Esophagus muscularis mucosa (tissue), 4 donors: ENCODE data around the gene BMAL1. TPM values are rescaled to one million over a fixed set of nuclear protein-coding genes. Genes with fewer than 3 reads are reported as not detected.
A peak's percentile ranks its signal among the peaks of the same experiment; 100 is the strongest.

ENCODE experiments used
- DNase-seq: peaks from one replicate; pipeline ENCODE4 v3.0.0-alpha.2; 2017; ENCODE audit errors: extremely low spot score
- H3K27ac ChIP-seq, 4 donors: fragments of 200-600 bp; sonication (generic); replicated peaks in 1 of 4; 1 replicate in 3 of 4; 2 replicates in 1 of 4; pipeline ENCODE4 v1.5.1; 2016 to 2019; ENCODE audit warnings: mild to moderate bottlenecking in 1 of 4
- H3K27me3 ChIP-seq, 4 donors: fragments of 200-600 bp; sonication (generic); one replicate each; pipeline versions ENCODE4 v1.5.1 to v1.6.0; 2016 to 2019
- H3K36me3 ChIP-seq, 4 donors: fragments of 200-600 bp; sonication (generic); one replicate each; pipeline ENCODE4 v1.5.1; 2016 to 2019
- H3K4me1 ChIP-seq, 4 donors: fragments of 200-600 bp; sonication (generic); one replicate each; pipeline ENCODE4 v1.5.1; 2016 to 2019
- H3K4me3 ChIP-seq, 4 donors: fragments of 200-600 bp; sonication (generic); 1 replicate in 2 of 4; 2 replicates in 2 of 4; pipeline ENCODE4 v1.5.1; 2016 to 2019; ENCODE audit warnings: mild to moderate bottlenecking in 4 of 4, moderate library complexity in 1 of 4
- H3K9me3 ChIP-seq, 4 donors: fragments of 200-600 bp; sonication (generic); 1 replicate in 3 of 4; 2 replicates in 1 of 4; pipeline ENCODE4 v1.5.1; 2016 to 2019
- EP300 ChIP-seq: sonication (generic); formaldehyde crosslinking; IDR thresholded peaks from one replicate; pipeline ENCODE4 v1.6.1; 2017; ENCODE audit warnings: antibody characterized with exemption
- POLR2A ChIP-seq: fragments of 450-650 bp; IDR thresholded peaks from one replicate; pipeline ENCODE4 v1.6.1; 2017; ENCODE audit warnings: antibody characterized with exemption, moderate library complexity, mild to moderate bottlenecking, low read depth
- POLR2AphosphoS5 ChIP-seq, 2 donors: sonication (generic); formaldehyde crosslinking; IDR thresholded peaks; one replicate each; pipeline ENCODE4 v1.6.1; 2017; ENCODE audit warnings: antibody characterized with exemption in 2 of 2
- WGBS: methylation state at CpG from one replicate; pipeline ENCODE4 v1.1.5; 2018; 5-methylcytosine and 5-hydroxymethylcytosine counted together
- intact Hi-C: fragments of 100-400 bp; cut with DNase I; formaldehyde crosslinking; loops from one replicate; pipeline ENCODE4 v1.15.1; 2023
- total RNA-seq, 4 donors: library from RNA; depleted of rRNA; stranded (reverse); fragments of >200 nt; gene quantifications; one replicate each; pipeline versions ENCODE4 v1.1.0 to v1.2.1, GENCODE V29; 2016
- TF ChIP-seq, protein P1 (sequence below), 3 experiments: fragments of 200-600 bp in 2 of 3; fragments of 450-650 bp in 1 of 3; sonication (generic) in 2 of 3; IDR thresholded peaks; one replicate each; pipeline ENCODE4 v1.5.1; 2017 to 2019; ENCODE audit warnings: antibody characterized with exemption in 3 of 3, mild to moderate bottlenecking in 2 of 3, moderate library complexity in 1 of 3

Gene BMAL1
- total RNA-seq, 4 donors from 2014 or later, result 31.1 to 36.4 (median 33.9) TPM

DNA sequence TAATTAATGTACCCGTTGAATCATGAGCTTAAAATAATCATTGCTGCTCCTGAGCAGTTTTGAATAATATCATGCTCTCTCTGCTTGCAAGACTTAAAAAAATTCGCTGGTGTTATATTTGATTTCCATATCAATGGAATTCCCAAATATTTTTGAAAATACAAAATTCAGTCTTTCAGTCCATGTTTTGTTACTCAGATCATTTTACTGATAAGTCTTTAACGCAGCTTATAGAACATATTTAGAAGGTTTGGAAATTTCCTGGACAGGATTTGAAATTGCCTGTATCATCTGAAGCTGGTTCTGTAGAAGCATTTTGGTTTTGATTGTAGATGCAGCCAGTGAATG, 1.9 kb downstream of the BMAL1 start:
- TF ChIP-seq, protein P1, sequence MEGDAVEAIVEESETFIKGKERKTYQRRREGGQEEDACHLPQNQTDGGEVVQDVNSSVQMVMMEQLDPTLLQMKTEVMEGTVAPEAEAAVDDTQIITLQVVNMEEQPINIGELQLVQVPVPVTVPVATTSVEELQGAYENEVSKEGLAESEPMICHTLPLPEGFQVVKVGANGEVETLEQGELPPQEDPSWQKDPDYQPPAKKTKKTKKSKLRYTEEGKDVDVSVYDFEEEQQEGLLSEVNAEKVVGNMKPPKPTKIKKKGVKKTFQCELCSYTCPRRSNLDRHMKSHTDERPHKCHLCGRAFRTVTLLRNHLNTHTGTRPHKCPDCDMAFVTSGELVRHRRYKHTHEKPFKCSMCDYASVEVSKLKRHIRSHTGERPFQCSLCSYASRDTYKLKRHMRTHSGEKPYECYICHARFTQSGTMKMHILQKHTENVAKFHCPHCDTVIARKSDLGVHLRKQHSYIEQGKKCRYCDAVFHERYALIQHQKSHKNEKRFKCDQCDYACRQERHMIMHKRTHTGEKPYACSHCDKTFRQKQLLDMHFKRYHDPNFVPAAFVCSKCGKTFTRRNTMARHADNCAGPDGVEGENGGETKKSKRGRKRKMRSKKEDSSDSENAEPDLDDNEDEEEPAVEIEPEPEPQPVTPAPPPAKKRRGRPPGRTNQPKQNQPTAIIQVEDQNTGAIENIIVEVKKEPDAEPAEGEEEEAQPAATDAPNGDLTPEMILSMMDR (IDR thresholded peaks at IDR 0.05), result no peak
- TF ChIP-seq POLR2AphosphoS5 (IDR thresholded peaks at IDR 0.05), result no peak
- no peak for TF ChIP-seq EP300
- no peak for TF ChIP-seq POLR2A
- Histone ChIP-seq H3K4me1 (peaks cover 17 to 65% (median 40%) of the 10 kb centered on the region in 4 donors), H3K9me3 (no peaks in the 10 kb centered on the region), H3K27me3 (no peaks in the 10 kb centered on the region), H3K27ac (no peak overlapping the region), H3K36me3 (no peaks in the 10 kb centered on the region), H3K4me3 (peak overlapping the region; percentile 83 to 100 (median 94))
- no peak for DNase-seq
- WGBS, result 87% methylated on average over 3 of the region's 3 CpGs
- intact Hi-C loops, result loop anchor here (2.0 to 5.0 kb wide), 2 partner anchors 59 to 67 kb away; no protein-coding TSS in a partner anchor

DNA sequence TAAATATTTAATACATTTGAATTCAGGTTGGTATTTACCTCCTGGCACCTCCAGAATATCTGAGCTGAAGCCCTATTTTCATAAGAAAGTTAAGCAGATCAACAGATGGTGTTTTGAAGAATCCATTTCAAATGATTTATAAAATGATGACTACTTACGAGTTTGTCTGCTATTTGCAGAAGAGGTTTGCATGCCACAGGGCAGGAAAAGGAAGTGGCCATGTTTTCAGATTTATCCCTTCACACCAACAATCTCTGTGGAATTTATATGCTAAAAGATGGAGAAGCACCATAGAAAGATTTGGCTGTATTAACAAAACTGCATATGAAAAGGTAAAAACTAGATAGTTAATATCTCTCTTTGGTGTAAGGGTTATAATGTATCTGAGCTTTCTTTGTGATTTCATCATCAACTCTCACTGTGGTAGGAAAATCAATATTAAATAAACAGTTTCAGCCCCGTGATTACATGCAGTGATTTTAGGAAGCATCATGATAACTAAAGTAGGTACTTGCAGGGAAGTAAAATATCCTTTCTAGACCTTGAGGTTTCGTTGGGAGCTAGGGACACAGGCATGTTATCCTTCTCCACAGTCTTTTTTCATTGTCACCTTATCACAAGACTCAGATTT, 2.6 kb downstream of the BMAL1 start:
- Histone ChIP-seq H3K27ac (no peak overlapping the region), H3K4me3 (no peak overlapping the region), H3K9me3 (no peaks in the 10 kb centered on the region), H3K27me3 (no peaks in the 10 kb centered on the region), H3K4me1 (peaks cover 17 to 72% (median 42%) of the 10 kb centered on the region in 4 donors), H3K36me3 (no peaks in the 10 kb centered on the region)
- intact Hi-C loops, result no loop called here
- no peak for DNase-seq
- 66% methylated on average over 3 of the region's 3 CpGs for WGBS
- TF ChIP-seq POLR2A (no peak), POLR2AphosphoS5 (IDR thresholded peaks at IDR 0.05) (no peak), EP300 (no peak)
- TF ChIP-seq, protein P1 (IDR thresholded peaks at IDR 0.05), result no peak

DNA sequence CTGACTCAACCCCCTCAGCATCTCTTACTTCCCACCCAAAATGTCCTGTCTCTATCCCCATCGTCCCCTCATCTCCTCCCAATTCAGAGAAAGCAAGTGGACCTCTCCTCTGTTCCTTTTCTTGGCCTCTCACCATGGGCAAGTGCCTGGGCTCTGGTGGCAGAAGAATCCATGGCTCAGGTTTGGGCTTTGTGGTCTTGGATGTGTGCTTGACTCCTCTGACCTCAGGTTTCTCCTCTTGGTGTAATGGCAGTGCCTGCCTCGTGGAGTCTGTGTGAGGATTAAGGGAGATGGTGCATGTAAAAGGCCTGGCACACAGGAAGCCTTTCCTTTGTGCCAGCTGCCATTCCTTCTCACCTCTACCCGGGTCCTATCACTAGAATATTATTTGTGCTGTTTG, 3.2 kb downstream of the BMAL1 start:
- Histone ChIP-seq H3K4me1 (peaks cover 17 to 74% (median 42%) of the 10 kb centered on the region in 4 donors), H3K27ac (no peak overlapping the region), H3K27me3 (no peaks in the 10 kb centered on the region), H3K9me3 (no peaks in the 10 kb centered on the region), H3K4me3 (no peak overlapping the region), H3K36me3 (no peaks in the 10 kb centered on the region)
- TF ChIP-seq POLR2AphosphoS5 (IDR thresholded peaks at IDR 0.05) (no peak), POLR2A (no peak), EP300 (no peak)
- TF ChIP-seq, protein P1 (IDR thresholded peaks at IDR 0.05), result no peak
- WGBS, result 90% methylated on average over 3 of the region's 3 CpGs
- intact Hi-C loops, result no loop called here
- DNase-seq, result peak; percentile 79

DNA sequence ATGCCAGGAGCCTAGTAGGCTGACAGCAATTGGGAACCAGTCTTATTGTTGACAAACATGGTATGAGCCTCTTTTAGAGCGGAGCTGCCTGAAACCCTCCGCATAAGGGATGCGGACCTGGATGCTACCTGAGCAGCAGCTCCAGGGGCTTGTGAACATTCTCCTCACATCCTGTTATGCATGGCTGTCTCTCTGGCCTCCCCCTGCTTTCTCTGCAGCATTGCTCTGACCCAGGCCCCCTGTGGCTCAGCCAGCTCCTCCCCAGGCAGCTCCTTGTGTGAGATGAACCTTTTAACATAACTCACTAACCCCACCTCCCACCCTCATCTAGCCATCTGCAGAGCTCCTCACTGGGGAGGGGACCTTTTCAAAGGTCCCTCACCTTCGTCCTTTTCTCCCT, 6.0 kb downstream of the BMAL1 start:
- intact Hi-C loops, result no loop called here

More for the DNA sequence above, 6.0 kb downstream of the BMAL1 start:
- no peaks in the 10 kb centered on the region for H3K9me3 ChIP-seq
- DNase-seq, result no peak
- no peaks in the 10 kb centered on the region for H3K36me3 ChIP-seq
- H3K27me3 ChIP-seq, result no peaks in the 10 kb centered on the region
- TF ChIP-seq POLR2AphosphoS5 (IDR thresholded peaks at IDR 0.05) (no peak), EP300 (no peak), POLR2A (no peak)
- TF ChIP-seq, protein P1 (IDR thresholded peaks at IDR 0.05), result no peak
- H3K4me1 ChIP-seq, result peaks cover 13 to 79% (median 45%) of the 10 kb centered on the region in 4 donors
- H3K27ac ChIP-seq, result no peak overlapping the region
- WGBS, result 93% methylated on average over 4 of the region's 4 CpGs
- no peak overlapping the region for H3K4me3 ChIP-seq
